Measurements from ENCODE around the gene NME4.

NME4 gene

GRCh38 chr16:359067-359763 is 37.8 kb upstream of the NME4 start:
- H3K27ac ChIP-seq (ENCODE audit: low read length): no peak overlapping the region

GRCh38 chr16:359871-360697 is 36.9 kb upstream of the NME4 start:
- no peak overlapping the region for H3K4me3 ChIP-seq (ENCODE audit: low read length)
- no peak overlapping the region for H3K4me2 ChIP-seq (ENCODE audit: low read length)
- no peak overlapping the region for H3K9ac ChIP-seq (ENCODE audit: low read length)
- no peaks in the 10 kb centered on the region; the same call in 1 of the 2 replicates for H3K4me1 ChIP-seq (ENCODE audit: low read length)
- no peak overlapping the region for H2AFZ ChIP-seq (ENCODE audit: low read depth, low read length)
- H4K20me1 ChIP-seq (ENCODE audit: insufficient read depth, low read length): no peaks in the 10 kb centered on the region
- no peaks in the 10 kb centered on the region for H3K27me3 ChIP-seq (ENCODE audit: low read depth, low read length)
- H3K79me2 ChIP-seq (ENCODE audit: low read length): no peaks in the 10 kb centered on the region
- no peak for TF ChIP-seq CTCF (IDR thresholded peaks at IDR 0.05; ENCODE audit: low read depth, low read length)
- no peak for TF ChIP-seq EZH2phosphoT487 (IDR thresholded peaks at IDR 0.05; ENCODE audit: low read depth)
- no peaks in the 10 kb centered on the region for H3K9me3 ChIP-seq (ENCODE audit: insufficient read depth, low read length)
- H3K36me3 ChIP-seq (replicated peaks; ENCODE audit: low read depth, low read length): no peaks in the 10 kb centered on the region
- H3K27ac ChIP-seq (ENCODE audit: low read length): no peak overlapping the region

More at GRCh38 chr16:359067-359763, 37.8 kb upstream of the NME4 start:
- no peak overlapping the region for H2AFZ ChIP-seq (ENCODE audit: low read depth, low read length)
- H3K36me3 ChIP-seq (replicated peaks; ENCODE audit: low read depth, low read length): no peaks in the 10 kb centered on the region
- no peak overlapping the region for H3K4me3 ChIP-seq (ENCODE audit: low read length)
- H3K9ac ChIP-seq (ENCODE audit: low read length): no peak overlapping the region
- no peaks in the 10 kb centered on the region for H3K27me3 ChIP-seq (ENCODE audit: low read depth, low read length)
- no peaks in the 10 kb centered on the region for H3K9me3 ChIP-seq (ENCODE audit: insufficient read depth, low read length)
- no peaks in the 10 kb centered on the region for H3K79me2 ChIP-seq (ENCODE audit: low read length)
- H3K4me2 ChIP-seq (ENCODE audit: low read length): no peak overlapping the region
- TF ChIP-seq CTCF (IDR thresholded peaks at IDR 0.05; ENCODE audit: low read depth, low read length) (no peak), EZH2phosphoT487 (IDR thresholded peaks at IDR 0.05; ENCODE audit: low read depth) (no peak)
- H3K4me1 ChIP-seq (ENCODE audit: low read length): no peaks in the 10 kb centered on the region; the same call in 1 of the 2 replicates
- H4K20me1 ChIP-seq (ENCODE audit: insufficient read depth, low read length): no peaks in the 10 kb centered on the region

GRCh38 chr16:360698-361336 is 36.2 kb upstream of the NME4 start:
- Histone ChIP-seq H3K4me1 (ENCODE audit: low read length) (no peaks in the 10 kb centered on the region; the same call in 1 of the 2 replicates), H3K9ac (ENCODE audit: low read length) (no peak overlapping the region), H3K9me3 (ENCODE audit: insufficient read depth, low read length) (no peaks in the 10 kb centered on the region), H3K27ac (ENCODE audit: low read length) (no peak overlapping the region), H2AFZ (ENCODE audit: low read depth, low read length) (no peak overlapping the region), H3K4me3 (ENCODE audit: low read length) (no peak overlapping the region), H3K27me3 (ENCODE audit: low read depth, low read length) (no peaks in the 10 kb centered on the region), H3K79me2 (ENCODE audit: low read length) (no peaks in the 10 kb centered on the region), H3K36me3 (replicated peaks; ENCODE audit: low read depth, low read length) (no peaks in the 10 kb centered on the region), H3K4me2 (ENCODE audit: low read length) (no peak overlapping the region), H4K20me1 (ENCODE audit: insufficient read depth, low read length) (no peaks in the 10 kb centered on the region)
- TF ChIP-seq EZH2phosphoT487 (IDR thresholded peaks at IDR 0.05; ENCODE audit: low read depth) (no peak), CTCF (IDR thresholded peaks at IDR 0.05; ENCODE audit: low read depth, low read length) (no peak)
